Stimulated activated CD4-positive, alpha-beta T cell treated with anti-CD3 and anti-CD28 coated beads, Interleukin-2, amount 100 ng/mL, for 4 hours (primary cell): ENCODE data around the gene ZNF385B.
"Not testable (repeated sequence)": the region's sequence is repeated elsewhere in the genome, so short reads cannot be mapped to it uniquely, and the experiment has no call there.

ENCODE experiments used
- DNase-seq: peaks from one replicate; pipeline ENCODE4 v3.0.0-alpha.2; 2020; ENCODE audit warnings: low read depth

ZNF385B gene

GRCh38 chr2:179677746-179678505 lies 183.5 kb downstream of the ZNF385B start:
- no peak for DNase-seq

DNA sequence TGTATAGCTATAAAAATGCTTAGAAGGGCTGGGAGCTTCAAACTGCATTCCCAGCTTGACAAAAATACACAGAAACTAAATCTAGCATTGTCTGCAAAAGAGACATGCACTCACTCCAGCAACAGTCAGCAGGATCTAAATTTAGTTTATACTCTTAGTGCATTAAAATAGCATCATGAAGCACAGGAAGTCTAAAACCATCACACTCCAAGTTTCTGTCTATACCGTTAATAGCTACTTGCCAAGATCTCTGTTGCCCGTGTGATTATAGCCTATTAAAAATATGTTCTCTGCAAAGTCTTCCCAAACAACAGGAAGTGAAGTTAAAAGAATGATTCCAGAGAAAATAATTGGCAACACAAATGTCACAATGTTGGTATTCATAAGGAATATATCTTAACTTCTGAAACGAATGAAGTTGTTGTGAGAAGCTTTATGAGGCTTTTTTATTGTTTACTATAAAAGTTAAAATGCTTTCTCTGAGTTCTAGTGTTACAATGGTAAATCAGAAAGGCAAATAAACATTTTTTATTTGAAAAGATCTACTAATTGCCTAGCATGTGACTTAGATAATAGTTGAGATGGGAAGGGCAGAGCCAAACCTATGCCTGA lies 184.2 kb downstream of the ZNF385B start:
- DNase-seq: no peak

GRCh38 chr2:179675435-179675834 lies 186.0 kb downstream of the ZNF385B start:
- DNase-seq: no peak

DNA sequence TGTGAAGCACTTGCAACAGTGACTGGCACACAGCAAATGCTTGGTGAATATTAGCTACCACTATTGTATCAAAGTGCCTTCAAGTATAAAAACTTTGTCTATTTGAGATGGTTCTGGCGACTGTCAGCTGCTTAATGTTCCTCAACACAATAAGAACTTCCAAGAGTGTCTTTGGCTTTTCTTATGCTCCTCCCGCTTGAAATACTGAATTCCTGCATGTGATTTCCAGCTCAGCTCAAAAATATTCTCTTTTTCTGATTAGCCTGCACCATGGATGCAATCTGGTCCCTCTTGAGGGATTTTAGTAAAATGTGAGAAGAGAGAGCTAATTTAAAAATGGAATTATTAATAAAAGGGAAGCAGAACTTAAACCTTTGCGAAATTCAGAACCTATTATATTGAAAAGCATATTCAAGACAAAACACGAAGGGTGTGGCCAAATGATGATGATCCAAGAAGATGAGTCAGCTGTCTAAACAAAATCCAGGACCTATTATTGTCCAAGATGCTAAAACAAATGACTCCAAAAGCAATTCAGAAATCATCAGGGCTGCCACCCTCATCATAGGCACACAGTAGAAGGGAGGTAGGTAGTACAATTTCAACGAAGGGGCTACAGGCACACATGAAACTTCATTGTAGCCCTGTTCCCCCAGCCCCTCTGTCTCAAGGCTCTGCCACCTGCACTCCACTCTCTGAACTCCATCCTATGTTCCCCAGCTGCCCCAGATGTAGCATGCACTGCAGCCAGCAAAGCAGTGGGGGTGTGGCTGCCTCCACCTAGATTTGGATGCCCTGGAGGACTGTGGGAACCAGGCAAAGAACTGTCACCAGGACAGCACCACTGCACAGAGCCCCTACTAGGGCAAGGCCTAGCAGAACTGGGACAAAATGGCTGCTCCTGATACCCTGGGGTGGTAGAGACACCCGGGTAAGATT lies 190.1 kb downstream of the ZNF385B start:
- DNase-seq: no peak

DNA sequence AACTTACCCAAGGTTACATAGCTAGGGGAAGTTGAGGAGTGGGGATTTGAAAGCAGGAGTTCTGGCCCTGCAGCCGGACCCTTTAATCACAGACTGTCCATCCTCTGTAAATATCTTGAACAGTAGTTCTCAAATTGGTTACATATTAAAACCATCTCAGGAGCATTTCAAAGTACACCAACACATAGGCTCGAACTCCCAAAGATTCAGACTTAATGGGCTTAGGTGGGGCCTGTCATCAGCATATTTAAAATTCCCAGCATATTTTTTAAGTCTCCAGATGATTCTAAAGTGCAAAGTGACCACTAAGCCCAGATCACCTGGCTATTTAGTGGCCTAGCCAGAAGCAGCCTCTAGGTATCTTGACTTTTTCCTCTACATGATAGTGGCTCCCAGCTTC lies 192.2 kb downstream of the ZNF385B start:
- DNase-seq: no peak

- no peak for DNase-seq
Measured at GRCh38 chr2:179664972-179665812, 196.2 kb downstream of the ZNF385B start.

DNA sequence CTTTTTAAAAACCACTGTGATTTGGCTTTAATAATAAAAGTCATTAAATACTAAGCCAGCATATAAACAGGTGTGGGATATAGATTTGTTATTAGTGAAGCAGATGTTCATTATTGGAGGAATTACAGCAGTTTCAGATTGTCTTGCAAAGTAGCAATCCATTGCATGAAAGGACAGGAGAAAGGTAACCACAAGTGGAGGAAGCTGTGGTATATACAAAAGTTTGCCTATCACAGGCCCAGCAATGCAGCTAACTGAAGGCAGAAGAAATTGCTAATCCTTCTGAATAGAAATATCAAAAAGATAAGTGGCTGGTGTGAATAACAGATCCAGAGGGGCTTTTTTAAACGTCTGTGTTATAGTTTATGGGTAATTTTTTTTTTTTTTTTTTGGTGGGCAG lies 199.4 kb downstream of the ZNF385B start:
- no peak for DNase-seq

GRCh38 chr2:179657068-179657595 lies 204.3 kb downstream of the ZNF385B start:
- DNase-seq: no peak

GRCh38 chr2:179655627-179656026 lies 205.8 kb downstream of the ZNF385B start:
- DNase-seq: no peak

- DNase-seq: no peak
Measured at GRCh38 chr2:179654806-179655205, 206.6 kb downstream of the ZNF385B start.

GRCh38 chr2:179652296-179652695 lies 209.1 kb downstream of the ZNF385B start:
- DNase-seq: no peak

DNA sequence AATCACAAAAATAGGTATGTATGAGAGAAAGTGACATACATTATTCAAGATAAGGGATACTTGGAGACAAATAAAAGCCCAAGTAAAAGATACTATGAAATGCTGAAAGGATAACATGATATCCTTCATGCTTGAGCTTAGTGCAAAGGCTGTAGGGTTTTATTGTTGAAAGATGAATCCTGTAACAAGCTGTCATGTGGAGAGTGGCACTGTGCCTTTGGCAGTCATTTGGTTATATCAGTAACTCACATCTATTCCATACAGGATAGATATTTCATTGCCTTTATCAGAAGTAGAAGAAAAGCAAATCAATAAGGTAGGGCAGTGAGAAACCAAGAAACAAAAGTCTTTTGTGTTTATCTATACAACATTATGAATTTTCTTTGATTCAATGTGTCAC lies 211.0 kb downstream of the ZNF385B start:
- no peak for DNase-seq

GRCh38 chr2:179646862-179647587 lies 214.4 kb downstream of the ZNF385B start:
- DNase-seq: no peak

GRCh38 chr2:179646173-179646769 lies 215.1 kb downstream of the ZNF385B start:
- no peak for DNase-seq

GRCh38 chr2:179645047-179645446 lies 216.4 kb downstream of the ZNF385B start:
- no peak for DNase-seq

GRCh38 chr2:179642462-179642861 lies 218.9 kb downstream of the ZNF385B start:
- DNase-seq: no peak

DNA sequence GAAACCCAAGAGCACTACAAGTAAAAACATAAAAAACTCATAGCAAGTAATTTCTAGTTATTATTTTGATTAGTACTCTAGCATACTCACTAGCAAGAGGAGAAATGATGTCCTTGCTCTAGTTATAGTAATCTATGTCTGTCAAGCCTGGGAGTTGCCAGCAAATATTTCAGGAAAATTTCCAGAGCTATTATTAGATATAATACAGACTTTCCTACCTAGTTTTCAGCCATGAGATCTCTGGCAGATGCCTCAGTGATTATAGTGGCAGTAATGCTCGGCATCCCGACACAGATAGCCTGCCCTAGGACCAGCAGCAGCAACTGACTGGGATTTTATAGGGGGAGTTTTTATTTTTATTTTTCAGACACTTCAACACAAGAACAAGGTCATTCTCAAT lies 224.4 kb downstream of the ZNF385B start:
- no peak for DNase-seq

DNA sequence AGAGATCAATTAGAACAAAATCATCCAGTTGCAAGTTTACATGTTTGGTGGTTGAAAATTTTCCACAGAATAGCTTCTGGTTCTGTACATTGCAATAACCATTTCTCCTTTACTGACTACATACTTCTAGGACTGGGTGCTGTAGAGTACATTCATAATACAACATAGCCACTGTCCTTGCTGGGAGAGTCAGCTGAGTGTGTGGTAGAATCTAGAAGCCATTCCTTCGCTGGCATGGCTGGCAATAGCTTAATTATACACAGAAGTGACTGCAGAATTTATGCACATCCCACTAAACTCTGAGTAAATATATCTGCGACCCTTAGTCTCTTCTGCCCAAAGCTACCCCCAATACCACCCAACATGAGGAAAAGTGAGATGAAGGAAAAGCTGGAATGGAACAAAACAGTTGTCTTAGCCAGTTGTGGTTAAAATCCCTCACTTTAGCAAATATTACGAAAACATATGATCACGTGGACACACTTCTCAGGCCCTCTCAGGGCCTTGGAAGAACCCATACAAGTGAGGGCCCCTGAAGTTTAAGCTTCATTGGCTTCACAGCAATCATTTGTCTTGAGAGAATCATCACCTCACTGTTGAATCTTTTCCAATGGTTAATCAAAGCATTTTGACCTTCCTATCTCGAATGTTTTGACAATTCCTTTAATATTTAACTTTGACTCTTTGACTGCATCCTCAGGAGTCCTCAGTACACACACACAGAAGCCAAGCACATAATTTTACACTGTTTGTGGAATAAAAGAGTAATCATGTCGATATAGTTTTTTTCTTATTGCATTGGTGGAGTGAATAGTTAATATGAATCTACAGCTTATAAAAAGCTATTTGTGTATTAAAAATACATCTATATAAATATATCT lies 225.1 kb downstream of the ZNF385B start:
- DNase-seq: no peak

DNA sequence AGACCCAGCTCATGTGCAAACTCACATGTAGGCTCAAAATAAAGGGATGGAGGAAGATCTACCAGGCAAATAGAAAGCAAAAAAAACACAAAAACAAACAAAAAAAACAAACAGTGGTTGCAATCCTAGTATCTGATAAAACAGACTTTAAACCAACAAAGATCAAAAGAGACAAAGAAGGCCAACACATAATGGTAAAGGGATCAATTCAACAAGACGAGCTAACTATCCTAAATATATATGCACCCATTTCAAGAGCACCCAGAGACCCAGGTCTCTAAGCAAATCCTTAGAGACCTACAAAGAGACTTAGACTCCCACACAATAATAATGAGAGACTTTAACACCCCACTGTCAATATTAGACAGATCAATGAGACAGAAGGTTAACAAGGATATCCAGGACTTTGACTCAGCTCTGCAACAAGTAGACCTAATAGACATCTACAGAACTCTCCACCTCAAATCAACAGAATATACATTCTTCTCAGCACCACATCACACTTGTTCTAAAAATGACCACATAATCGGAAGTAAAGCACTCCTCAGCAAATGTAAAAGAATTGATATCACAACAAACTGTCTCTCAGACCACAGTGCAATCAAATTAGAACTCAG lies 229.5 kb downstream of the ZNF385B start:
- DNase-seq: not testable (repeated sequence)
